Esophagus squamous epithelium (tissue), 4 donors: ENCODE measurements around the gene SPCS3.

Experiments
- POLR2A ChIP-seq, 4 donors: fragments of 450-650 bp; IDR thresholded peaks; one replicate each; pipeline ENCODE4 v1.6.1; 2017; ENCODE audit warnings: antibody characterized with exemption in 4 of 4, mild to moderate bottlenecking in 4 of 4, moderate library complexity in 3 of 4
- TF ChIP-seq, protein P1 (sequence below), 6 experiments: fragments of 450-650 bp in 4 of 6; fragments of 200-600 bp in 2 of 6; sonication (generic) in 2 of 6; IDR thresholded peaks; one replicate each; pipeline ENCODE4 v1.5.1; 2016 to 2019; ENCODE audit warnings: antibody characterized with exemption in 6 of 6, mild to moderate bottlenecking in 4 of 6, moderate library complexity in 4 of 6

- TF ChIP-seq, protein P1, sequence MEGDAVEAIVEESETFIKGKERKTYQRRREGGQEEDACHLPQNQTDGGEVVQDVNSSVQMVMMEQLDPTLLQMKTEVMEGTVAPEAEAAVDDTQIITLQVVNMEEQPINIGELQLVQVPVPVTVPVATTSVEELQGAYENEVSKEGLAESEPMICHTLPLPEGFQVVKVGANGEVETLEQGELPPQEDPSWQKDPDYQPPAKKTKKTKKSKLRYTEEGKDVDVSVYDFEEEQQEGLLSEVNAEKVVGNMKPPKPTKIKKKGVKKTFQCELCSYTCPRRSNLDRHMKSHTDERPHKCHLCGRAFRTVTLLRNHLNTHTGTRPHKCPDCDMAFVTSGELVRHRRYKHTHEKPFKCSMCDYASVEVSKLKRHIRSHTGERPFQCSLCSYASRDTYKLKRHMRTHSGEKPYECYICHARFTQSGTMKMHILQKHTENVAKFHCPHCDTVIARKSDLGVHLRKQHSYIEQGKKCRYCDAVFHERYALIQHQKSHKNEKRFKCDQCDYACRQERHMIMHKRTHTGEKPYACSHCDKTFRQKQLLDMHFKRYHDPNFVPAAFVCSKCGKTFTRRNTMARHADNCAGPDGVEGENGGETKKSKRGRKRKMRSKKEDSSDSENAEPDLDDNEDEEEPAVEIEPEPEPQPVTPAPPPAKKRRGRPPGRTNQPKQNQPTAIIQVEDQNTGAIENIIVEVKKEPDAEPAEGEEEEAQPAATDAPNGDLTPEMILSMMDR (IDR thresholded peaks at IDR 0.05), result no peak
- TF ChIP-seq POLR2A (IDR thresholded peaks at IDR 0.05), result no peak
Observed at GRCh38 chr4:176274441-176274840, 45.3 kb upstream of the SPCS3 start.
